GM12872 (cell line): ENCODE data around the gene UBR3.
A peak's percentile ranks its signal among the peaks of the same experiment; 100 is the strongest.

Source experiments
- CTCF ChIP-seq: IDR thresholded peaks from 3 replicates; pipeline ENCODE4 v1.5.1; 2011; ENCODE audit warnings: low read depth, mild to moderate bottlenecking, low read length, moderate library complexity; ENCODE audit not compliant: insufficient read depth

The UBR3 gene

GRCh38 chr2:169818241-169818640 is 9.0 kb upstream of the UBR3 start:
- TF ChIP-seq CTCF: no peak

DNA sequence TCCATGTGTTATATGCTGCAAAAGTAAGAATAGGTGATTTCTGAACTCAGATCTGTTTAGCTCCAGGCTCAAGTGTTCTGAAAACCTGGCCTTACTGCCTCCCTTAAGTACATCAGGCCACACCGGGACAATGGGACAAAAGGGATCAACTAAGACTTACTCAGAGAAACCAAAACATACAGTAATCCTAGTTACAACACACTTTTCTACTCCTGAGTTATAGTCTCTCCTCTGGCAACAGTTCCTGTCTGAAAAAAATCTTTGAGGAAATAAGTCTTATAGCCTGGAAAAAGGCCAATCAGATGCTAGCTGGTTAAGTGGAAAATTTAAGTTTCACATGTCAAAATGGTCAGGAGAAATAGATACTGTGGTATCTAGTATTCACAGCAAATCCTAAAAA is 8.1 kb upstream of the UBR3 start:
- TF ChIP-seq CTCF: no peak

DNA sequence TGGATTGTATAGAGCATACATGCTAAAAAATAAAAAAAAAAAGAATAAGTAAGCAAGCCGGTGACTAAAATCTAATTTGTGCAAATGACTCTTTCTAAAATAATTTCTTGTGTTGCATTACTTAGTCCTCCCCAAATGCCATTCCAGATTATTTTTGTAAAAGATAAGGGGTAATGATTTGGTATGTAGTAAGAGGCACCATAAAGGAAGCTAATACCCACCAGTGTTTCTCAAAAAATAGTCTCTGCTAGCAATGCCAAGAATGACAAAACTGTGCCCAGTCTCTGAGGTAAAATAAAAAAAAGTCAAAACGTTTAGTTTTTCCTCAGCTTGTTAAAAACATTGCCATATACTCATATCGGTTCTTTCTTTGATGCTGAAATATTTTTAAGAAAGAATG is 5.2 kb upstream of the UBR3 start:
- no peak for TF ChIP-seq CTCF

GRCh38 chr2:169822785-169823392 is 4.4 kb upstream of the UBR3 start:
- no peak for TF ChIP-seq CTCF

- TF ChIP-seq CTCF: no peak
Measured at GRCh38 chr2:169823996-169824372, 3.3 kb upstream of the UBR3 start.

- TF ChIP-seq CTCF: peak; percentile 97
Measured at GRCh38 chr2:169824373-169825333, 2.6 kb upstream of the UBR3 start, which contains the start of gene METTL5. TSS of gene METTL5 (minus strand) at chr2:169824905. CDS start at chr2:169824597, 308 bp downstream.

DNA sequence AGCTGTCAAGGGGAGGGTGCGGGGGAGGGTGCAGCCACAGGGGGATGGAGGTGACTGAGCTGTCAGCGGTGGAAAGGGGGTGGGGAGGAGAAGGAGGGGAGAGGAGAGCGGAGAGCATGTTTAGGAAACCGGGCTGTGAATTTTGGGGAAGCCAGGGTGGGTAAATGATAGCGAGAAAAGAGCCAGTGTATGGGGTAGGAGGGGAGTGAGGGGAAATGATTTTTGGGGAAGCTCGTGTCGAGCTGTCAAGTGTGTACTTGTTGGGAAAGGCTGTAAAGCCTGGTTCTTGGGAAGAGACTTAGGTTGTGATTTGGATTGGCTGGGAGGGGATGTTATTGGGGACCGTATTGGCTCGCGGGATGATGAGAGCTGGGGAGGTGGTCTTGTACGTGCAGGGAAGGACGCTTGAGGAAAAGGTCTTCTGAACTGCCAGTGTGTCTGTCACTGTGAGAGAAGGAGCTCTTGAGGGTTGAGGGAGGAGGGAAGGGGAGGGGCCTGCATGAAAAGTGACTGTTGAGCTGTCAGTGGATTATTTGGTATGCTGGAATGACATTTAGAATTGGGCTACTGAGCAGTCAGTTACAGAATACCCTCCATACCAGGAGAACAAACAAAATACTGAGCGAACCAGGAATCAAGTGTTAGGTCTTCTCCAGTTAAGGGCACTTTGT is 1.0 kb downstream of the UBR3 start:
- TF ChIP-seq CTCF: no peak
